H1 (cell line): ENCODE results near the gene DIAPH1.
A peak's percentile ranks its signal among the peaks of the same experiment; 100 is the strongest.

Experiments
- CTCF ChIP-seq, 3 experiments: IDR thresholded peaks; 1 replicate in 2 of 3; 2 replicates in 1 of 3; pipeline versions ENCODE4 v1.5.1 to v1.6.1; 2011; ENCODE audit warnings: low read length in 3 of 3, mild to moderate bottlenecking in 3 of 3, inconsistent platforms in 2 of 3, low read depth in 1 of 3, moderate library complexity in 1 of 3; ENCODE audit not compliant: insufficient read depth in 1 of 3; ENCODE audit errors: control extremely low read depth in 1 of 3
- GTF2F1 ChIP-seq: IDR thresholded peaks from 2 replicates; pipeline ENCODE4 v1.6.1; 2012; ENCODE audit warnings: low read depth, low read length, improper control_type of control experiment, borderline replicate concordance

- TF ChIP-seq CTCF (IDR thresholded peaks at IDR 0.05; ENCODE audit: control extremely low read depth in 1 of 3, insufficient read depth in 1 of 3, low read depth in 1 of 3, low read length in 3 of 3) (peak; percentile 91 to 96 (median 91)), GTF2F1 (no peak)
Observed at GRCh38 chr5:141664733-141665461, 46.1 kb upstream of the DIAPH1 start.
